Measurements from ENCODE around the gene EFNA5. TPM values are rescaled to one million over a fixed set of nuclear protein-coding genes. Genes with fewer than 3 reads are reported as not detected.

The EFNA5 gene
- total and polyA plus RNA-seq, 2 of the 8 experiments (the other 6 are each of a cell fraction or from before 2014, with no cell fraction given) = 9.6 to 21.8 TPM

GRCh38 chr5:107696498-107696897 lies 25.8 kb upstream of the EFNA5 start (continued):
- TF ChIP-seq SP4 (IDR thresholded peaks at IDR 0.05; ENCODE audit: low read length) (no peak), SP2 (IDR thresholded peaks at IDR 0.05; ENCODE audit: low read length) (no peak), CHD1 (IDR thresholded peaks at IDR 0.05; ENCODE audit: low read depth, low read length) (no peak), EGR1 (IDR thresholded peaks at IDR 0.05; ENCODE audit: borderline replicate concordance, low read depth, low read length) (no peak), TBP (IDR thresholded peaks at IDR 0.05; ENCODE audit: low read depth, low read length) (no peak), SAP30 (IDR thresholded peaks at IDR 0.05; ENCODE audit: insufficient read depth, insufficient replicate concordance, low read length) (no peak), TAF7 (optimal IDR thresholded peaks at IDR 0.05; ENCODE audit: borderline replicate concordance, low read depth, low read length) (no peak), POLR2A (IDR thresholded peaks at IDR 0.05; ENCODE audit: control extremely low read depth in 1 of 2, low read depth in 2 of 2, low read length in 2 of 2) (no peak), RBBP5 (IDR thresholded peaks at IDR 0.05; ENCODE audit: borderline replicate concordance, low read depth, low read length) (no peak), ATF3 (IDR thresholded peaks at IDR 0.05; ENCODE audit: insufficient read depth, low read depth, low read length) (no peak)

Data from H1 (cell line).